GM12891 (cell line): Measurements from ENCODE around the gene PALM3.

Experiments
- POLR2AphosphoS5 ChIP-seq: IDR thresholded peaks from 2 replicates; pipeline ENCODE4 v1.6.1; 2011; ENCODE audit warnings: low read depth, low read length, control low read depth
- SPI1 ChIP-seq: IDR thresholded peaks from 2 replicates; pipeline ENCODE4 v1.6.1; 2011; ENCODE audit warnings: low read depth, low read length, control low read depth

DNA sequence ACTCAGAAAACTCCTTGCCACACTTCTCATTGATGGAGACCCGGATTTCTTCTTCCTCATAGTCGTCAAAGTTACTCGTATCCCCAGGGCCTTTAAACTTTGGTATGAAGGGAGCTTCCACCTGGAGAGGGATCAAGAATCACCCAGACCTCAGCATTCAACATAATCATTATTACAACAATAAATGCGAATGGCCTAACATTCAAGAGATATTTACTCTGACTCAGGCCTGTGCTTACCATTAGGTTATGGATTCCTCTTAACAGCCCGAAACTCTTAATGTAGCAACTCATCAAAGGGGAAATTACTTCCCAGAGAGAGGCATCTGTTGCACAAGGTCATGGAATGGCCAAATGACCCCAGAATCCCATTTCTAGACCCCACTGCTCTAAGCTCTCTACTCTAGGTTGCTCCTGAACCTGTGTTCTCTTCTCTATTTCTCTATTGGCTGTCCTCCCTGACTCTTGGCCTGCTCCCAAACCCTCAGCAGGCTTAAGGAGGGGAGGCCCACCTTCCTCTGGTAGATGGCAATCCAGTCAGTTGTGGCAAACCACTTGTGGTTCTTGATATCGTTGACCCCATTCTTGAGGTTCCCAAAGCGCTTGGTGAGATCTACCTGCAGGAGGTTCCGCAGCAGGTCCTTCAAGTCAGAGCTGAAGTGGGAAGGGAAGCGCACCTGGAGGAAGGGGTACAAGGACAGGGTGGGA is 31.4 kb upstream of the PALM3 start:
- TF ChIP-seq SPI1 = no peak
- TF ChIP-seq POLR2AphosphoS5 = no peak
